H54 (cell line): ENCODE data around the gene BEST2.
"Not testable (repeated sequence)": the region's sequence is repeated elsewhere in the genome, so short reads cannot be mapped to it uniquely, and the experiment has no call there.

Source experiments
- DNase-seq: peaks from one replicate; pipeline ENCODE4 v3.0.0; 2011; ENCODE audit warnings: low spot score, mixed read lengths; ENCODE audit not compliant: insufficient read length
- FAIRE-seq: peaks from 3 replicates; lab custom pipeline; 2011; peaks lifted over from hg19 to GRCh38; lab: Jason Lieb, UNC
- POLR2A ChIP-seq: IDR thresholded peaks from 2 replicates; pipeline ENCODE4 v1.6.1; 2011; ENCODE audit warnings: low read depth, mild to moderate bottlenecking, low read length

The BEST2 gene

GRCh38 chr19:12790628-12791344, 39.2 kb downstream of the BEST2 start:
- DNase-seq (no peak), FAIRE-seq (no peak)
- no peak for TF ChIP-seq POLR2A

- no peak for FAIRE-seq
- TF ChIP-seq POLR2A = peak; percentile 100
- peak; percentile 91 for DNase-seq
These were observed 39.9 kb downstream of the BEST2 start, which contains the start of gene JUNB for GRCh38 chr19:12791345-12792050. JUNB (plus strand) TSS chr19:12791486; CDS start chr19:12791772, 286 bp downstream.

GRCh38 chr19:12792051-12792852, 40.7 kb downstream of the BEST2 start:
- DNase-seq (no peak), FAIRE-seq (no peak)
- TF ChIP-seq POLR2A = no peak

- FAIRE-seq (no peak), DNase-seq (no peak)
- TF ChIP-seq POLR2A = no peak
These were observed 41.3 kb downstream of the BEST2 start for GRCh38 chr19:12792853-12793289.

GRCh38 chr19:12793290-12794195, 42.0 kb downstream of the BEST2 start:
- peak; percentile 47; the same call in 1 of the 2 replicates for TF ChIP-seq POLR2A
- no peak for FAIRE-seq
- peak; percentile 93 for DNase-seq

GRCh38 chr19:12794196-12794941, 42.8 kb downstream of the BEST2 start:
- TF ChIP-seq POLR2A = no peak
- FAIRE-seq (no peak), DNase-seq (no peak)

GRCh38 chr19:12794971-12795381, 43.4 kb downstream of the BEST2 start:
- no peak for TF ChIP-seq POLR2A
- FAIRE-seq (no peak), DNase-seq (no peak)

- FAIRE-seq = peak; percentile 38
- no peak for TF ChIP-seq POLR2A
- no peak for DNase-seq
These were observed 44.8 kb downstream of the BEST2 start for GRCh38 chr19:12796146-12797071.

- TF ChIP-seq POLR2A = no peak
- no peak for DNase-seq
- no peak for FAIRE-seq
These were observed 45.6 kb downstream of the BEST2 start for GRCh38 chr19:12797141-12797587.

- not testable (repeated sequence) for FAIRE-seq, DNase-seq
These were observed 46.0 kb downstream of the BEST2 start for GRCh38 chr19:12797607-12798006.

GRCh38 chr19:12799742-12800465, 48.3 kb downstream of the BEST2 start:
- FAIRE-seq (no peak), DNase-seq (no peak)
- TF ChIP-seq POLR2A = no peak
